Ishikawa (cell line): ENCODE results near the gene SDK1.

Experiments
- CREB1 ChIP-seq: IDR thresholded peaks from 2 replicates; pipeline ENCODE4 v1.6.1; 2012; ENCODE audit warnings: low read depth
- MAX ChIP-seq: IDR thresholded peaks from 2 replicates; pipeline ENCODE4 v1.6.1; 2012

- TF ChIP-seq CREB1 (no peak), MAX (no peak)
These were observed 822.3 kb downstream of the SDK1 start for GRCh38 chr7:4123346-4123745.
